Hindlimb muscle (tissue), 1 donor: ENCODE measurements around the gene TBXT. TPM values are rescaled to one million over a fixed set of nuclear protein-coding genes. Genes with fewer than 3 reads are reported as not detected.
"Not testable (repeated sequence)": the region's sequence is repeated elsewhere in the genome, so short reads cannot be mapped to it uniquely, and the experiment has no call there.

Experiments
- DNase-seq: peaks from one replicate; pipeline ENCODE4 v3.0.0-alpha.2; 2013
- polyA plus RNA-seq: library from polyadenylated mRNA; unstranded; fragments of 120-200 nt; gene quantifications from one replicate; pipeline ENCODE4 v1.2.1, GENCODE V29; 2013; ENCODE audit not compliant: insufficient read length

Gene TBXT
- polyA plus RNA-seq, 1 donor = not detected

GRCh38 chr6:166169549-166170421 is 2.1 kb upstream of the TBXT start:
- DNase-seq = no peak

GRCh38 chr6:166168616-166169548 is 1.2 kb upstream of the TBXT start:
- no peak for DNase-seq

DNA sequence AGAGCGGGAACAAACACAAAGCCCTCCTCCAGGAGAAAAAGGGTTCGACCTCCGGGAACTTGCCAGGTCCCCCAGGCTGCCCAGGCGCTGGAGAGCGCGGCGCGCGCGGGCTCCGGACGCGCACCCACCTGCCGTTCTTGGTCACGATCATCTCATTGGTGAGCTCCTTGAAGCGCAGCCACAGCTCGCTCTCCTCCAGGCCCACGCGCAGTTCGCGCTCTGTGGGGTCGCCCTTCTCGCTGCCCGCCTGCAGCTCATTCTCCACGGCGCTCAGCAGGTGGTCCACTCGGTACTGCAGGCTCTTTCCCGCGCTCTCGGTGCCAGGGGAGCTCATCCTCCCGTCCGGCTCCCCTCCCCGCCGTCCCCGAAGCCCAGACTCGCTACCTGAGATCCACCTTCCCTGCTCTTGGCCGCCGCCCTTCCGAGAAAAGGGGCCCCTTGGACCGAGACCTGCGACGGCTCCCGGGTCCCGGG is 356 bp downstream of the TBXT start:
- DNase-seq = no peak

GRCh38 chr6:166166314-166167257 is 1.1 kb downstream of the TBXT start:
- DNase-seq = no peak

DNA sequence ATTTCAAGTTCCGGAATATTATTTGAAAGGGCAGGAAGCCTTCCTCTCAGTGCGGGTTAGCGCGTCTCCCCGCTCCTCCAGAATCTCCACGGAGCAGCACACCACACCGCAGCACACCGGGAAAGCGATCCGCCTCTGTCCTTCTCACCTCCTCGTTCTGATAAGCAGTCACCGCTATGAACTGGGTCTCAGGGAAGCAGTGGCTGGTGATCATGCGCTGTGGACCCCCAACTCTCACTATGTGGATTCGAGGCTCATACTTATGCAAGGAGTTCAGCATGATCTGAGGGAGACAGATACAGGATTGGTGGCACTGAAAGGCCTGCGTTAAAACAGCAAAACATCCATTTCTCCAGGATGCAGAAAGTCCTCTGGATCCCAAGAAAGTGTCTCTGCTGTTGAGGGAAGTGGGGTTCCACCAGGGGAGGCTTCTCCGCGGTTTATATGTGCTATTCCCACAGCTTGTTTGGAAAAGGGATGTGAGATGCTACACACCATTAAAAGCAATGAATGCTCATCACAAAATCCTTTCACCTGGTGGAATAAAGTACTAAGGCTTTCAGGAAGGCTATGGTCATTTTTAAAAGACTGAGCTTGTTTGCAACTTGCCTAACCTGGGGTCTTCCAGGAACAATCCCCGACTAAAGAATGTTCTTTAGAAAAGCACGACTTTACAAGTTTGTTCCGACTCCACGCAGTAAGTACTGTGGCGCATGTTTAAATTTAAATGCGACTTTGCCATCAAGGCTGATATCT is 1.9 kb downstream of the TBXT start:
- no peak for DNase-seq

DNA sequence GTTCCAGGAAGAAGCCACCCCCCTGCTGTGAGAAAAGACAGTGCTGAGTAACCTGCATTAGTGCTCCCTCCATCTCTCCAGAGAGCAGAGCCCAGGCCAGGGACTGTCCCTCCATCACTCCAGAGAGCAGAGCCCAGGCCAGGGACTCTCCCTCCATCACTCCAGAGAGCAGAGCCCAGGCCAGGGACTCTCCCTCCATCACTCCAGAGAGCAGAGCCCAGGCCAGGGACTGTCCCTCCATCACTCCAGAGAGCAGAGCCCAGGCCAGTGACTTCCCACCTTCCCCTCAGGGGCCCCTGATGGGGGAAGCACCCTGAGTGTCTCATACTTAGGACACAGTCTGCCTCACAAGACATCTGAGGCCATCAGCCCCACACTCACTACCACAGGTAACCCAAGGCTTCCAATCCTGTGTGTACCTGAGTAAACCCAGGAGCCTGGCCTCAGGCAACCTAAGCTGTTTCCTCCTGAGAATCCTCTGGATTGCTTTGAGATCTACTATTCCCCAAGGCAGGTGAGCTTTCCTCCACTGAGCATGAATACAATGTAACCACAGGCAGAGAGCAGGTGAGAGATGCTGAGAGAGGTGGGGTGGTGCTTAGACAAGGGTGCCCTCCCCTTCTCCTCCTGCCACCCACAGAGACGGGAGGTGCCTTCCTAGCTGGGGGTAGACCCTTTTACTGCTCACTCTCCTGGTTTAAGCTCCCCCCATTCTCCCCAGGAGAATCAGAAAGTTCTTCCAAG is 4.9 kb downstream of the TBXT start:
- DNase-seq = no peak

- no peak for DNase-seq
Observed at GRCh38 chr6:166157930-166158617, 9.6 kb downstream of the TBXT start.

DNA sequence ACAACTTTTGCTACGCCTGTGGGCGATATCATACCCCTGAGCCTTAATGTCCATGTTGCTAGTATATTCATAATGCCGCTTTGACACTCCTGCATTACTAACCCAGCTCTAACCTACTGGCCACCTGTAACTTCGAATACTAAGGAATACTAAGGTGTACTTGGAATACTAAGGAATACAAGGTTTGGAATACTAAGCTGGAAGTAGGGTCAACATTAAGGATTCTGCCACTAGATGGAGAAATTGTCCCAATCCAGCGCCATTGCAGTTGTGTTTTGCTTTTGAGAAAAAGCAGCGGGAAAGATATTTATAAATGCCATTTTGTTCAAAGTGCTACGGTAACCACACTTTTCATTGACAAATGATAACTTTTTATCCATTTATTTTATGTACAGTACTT is 10.7 kb downstream of the TBXT start:
- DNase-seq = no peak

DNA sequence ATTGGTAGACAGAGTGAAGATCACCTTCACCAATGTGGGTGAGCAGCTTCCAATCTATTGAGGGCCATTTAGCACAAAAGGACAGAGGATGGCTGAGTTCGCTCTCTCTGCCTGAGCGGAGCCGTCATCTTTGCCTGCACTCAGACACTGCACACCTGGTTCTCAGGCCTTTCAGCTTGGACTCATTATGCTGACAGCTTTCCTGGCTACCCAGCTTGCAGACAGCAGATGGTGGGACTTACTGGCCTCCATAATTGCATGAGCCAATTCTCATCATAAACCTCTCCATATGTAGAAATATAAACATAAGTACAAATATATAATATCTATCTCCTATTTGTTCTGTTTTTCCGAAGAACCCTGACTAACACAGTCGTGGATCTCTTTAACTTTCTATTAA is 13.7 kb downstream of the TBXT start:
- no peak for DNase-seq

DNA sequence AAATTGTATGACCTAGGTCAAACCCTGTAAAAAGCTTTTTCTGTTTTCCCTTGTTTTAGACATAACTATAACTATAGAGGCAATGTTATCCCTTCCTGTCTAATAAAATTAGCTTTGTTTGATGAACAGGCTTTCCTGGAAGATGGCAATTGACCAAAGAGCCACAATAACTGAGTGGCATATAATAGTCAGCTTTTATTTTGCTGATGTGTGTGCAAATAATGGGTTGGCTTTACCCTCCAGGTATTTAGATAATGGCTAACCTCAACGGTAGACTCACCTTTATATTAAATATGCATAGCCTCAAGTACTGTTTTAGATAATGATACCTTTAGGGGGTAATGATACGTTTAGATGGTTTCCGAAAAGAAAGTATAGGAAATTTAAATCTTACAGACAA is 15.0 kb downstream of the TBXT start:
- DNase-seq = no peak

- DNase-seq = no peak
Observed at GRCh38 chr6:166151798-166152197, 15.9 kb downstream of the TBXT start.

DNA sequence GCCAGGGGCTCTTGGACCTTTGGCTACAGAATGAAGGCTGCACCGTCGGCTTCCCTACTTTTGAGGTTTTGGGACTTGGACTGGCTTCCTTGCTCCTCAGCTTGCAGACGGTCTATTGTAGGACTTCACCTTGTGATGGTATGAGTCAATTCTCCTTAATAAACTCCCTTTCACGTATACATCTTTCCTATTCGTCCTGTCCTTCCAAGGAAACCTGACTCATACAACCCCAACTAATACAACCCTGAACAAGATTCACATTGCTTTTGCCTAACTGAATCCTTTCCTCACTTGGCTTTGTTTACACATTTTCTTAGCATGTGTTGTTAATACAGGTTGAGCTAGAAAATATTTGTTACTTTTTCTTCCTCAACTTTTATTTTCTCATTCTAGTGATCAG is 21.9 kb downstream of the TBXT start:
- DNase-seq = no peak

GRCh38 chr6:166143011-166143410 is 24.6 kb downstream of the TBXT start:
- DNase-seq = no peak

GRCh38 chr6:166127624-166128472 is 39.8 kb downstream of the TBXT start:
- no peak for DNase-seq

- not testable (repeated sequence) for DNase-seq
Observed at GRCh38 chr6:166123115-166123514, 44.5 kb downstream of the TBXT start.

DNA sequence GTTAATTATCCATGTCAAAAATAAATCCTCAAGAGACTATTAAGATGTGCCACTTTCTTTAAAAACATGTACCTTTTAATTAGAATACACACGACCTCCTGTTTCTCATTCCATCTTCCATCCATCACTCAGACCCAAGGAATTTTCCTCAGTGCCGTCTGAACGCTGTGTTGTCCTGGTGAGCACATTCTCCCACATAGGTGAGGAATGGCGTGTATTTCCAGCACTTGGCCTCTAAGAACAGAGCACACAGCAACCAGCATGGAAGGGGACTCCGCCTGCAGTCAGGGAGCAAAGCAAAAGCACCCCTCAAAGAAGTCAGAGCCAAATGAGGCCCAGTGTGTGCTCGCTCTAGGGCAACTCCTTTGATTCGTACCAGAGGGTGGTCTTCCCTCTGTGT is 45.9 kb downstream of the TBXT start:
- no peak for DNase-seq

- DNase-seq = no peak
Observed at GRCh38 chr6:166119116-166119911, 48.3 kb downstream of the TBXT start.

DNA sequence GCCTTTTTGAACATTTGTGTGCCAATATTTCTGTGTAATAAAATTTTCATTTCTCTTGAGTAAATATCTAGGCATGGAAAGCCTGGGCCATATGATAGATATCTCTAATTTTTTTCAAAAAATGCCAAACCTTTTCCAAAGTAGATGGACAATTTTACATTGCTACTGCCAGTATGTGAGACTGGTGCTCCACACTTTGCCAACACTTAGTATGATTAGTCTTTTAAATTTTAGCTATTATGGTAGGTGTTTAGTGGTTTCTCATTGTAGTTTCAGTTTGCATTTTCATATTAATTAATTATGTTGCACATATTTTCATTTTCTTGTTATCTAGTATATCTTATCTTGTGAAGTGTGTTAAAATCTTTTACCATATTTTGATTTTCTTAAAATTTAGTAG is 52.0 kb downstream of the TBXT start:
- DNase-seq = no peak
